Transverse colon (tissue), 4 donors: ENCODE data around the gene RIT1.

Experiments
- POLR2A ChIP-seq: fragments of 450-650 bp; IDR thresholded peaks from one replicate; pipeline ENCODE4 v1.6.1; 2016; ENCODE audit warnings: antibody characterized with exemption, mild to moderate bottlenecking, moderate library complexity
- POLR2AphosphoS5 ChIP-seq, 3 donors: sonication (generic); formaldehyde crosslinking; IDR thresholded peaks; one replicate each; pipeline ENCODE4 v1.6.1; 2016; ENCODE audit warnings: antibody characterized with exemption in 3 of 3
- TF ChIP-seq, protein P1 (sequence below), 5 experiments: fragments of 200-600 bp in 3 of 5; fragments of 450-650 bp in 2 of 5; sonication (generic) in 3 of 5; IDR thresholded peaks; 1 replicate in 2 of 5; 2 replicates in 3 of 5; pipeline ENCODE4 v1.5.1; 2016 to 2017; ENCODE audit warnings: antibody characterized with exemption in 5 of 5, inconsistent platforms in 3 of 5, mild to moderate bottlenecking in 2 of 5, moderate library complexity in 1 of 5

DNA sequence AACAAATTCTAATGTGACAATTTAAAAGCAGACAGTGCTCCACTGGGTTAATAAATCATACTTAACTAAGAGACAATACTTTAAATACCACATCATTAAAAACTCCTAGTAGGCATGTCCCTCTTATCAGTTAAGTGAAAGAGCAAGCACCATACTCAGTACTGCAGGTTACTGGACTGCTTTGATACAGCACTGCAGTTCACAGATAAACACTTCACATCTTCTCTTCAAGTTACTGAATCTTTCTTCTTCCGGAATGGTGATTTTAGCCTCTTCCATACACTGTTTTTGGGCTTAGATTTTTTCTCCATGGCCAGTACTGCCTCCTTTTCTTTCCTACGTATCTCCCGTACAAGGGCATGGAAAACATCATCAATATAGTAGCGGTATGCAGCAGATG is 11.0 kb downstream of the RIT1 start:
- TF ChIP-seq, protein P1, sequence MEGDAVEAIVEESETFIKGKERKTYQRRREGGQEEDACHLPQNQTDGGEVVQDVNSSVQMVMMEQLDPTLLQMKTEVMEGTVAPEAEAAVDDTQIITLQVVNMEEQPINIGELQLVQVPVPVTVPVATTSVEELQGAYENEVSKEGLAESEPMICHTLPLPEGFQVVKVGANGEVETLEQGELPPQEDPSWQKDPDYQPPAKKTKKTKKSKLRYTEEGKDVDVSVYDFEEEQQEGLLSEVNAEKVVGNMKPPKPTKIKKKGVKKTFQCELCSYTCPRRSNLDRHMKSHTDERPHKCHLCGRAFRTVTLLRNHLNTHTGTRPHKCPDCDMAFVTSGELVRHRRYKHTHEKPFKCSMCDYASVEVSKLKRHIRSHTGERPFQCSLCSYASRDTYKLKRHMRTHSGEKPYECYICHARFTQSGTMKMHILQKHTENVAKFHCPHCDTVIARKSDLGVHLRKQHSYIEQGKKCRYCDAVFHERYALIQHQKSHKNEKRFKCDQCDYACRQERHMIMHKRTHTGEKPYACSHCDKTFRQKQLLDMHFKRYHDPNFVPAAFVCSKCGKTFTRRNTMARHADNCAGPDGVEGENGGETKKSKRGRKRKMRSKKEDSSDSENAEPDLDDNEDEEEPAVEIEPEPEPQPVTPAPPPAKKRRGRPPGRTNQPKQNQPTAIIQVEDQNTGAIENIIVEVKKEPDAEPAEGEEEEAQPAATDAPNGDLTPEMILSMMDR (IDR thresholded peaks at IDR 0.05) = no peak
- no peak for TF ChIP-seq POLR2A
- TF ChIP-seq POLR2AphosphoS5 (IDR thresholded peaks at IDR 0.05) = no peak
